HepG2 (cell line): Measurements from ENCODE around the gene SULT1B1. TPM values are rescaled to one million over a fixed set of nuclear protein-coding genes. Genes with fewer than 3 reads are reported as not detected.

Experiments
- ATAC-seq: fragments of 200-7000 bp; cut with Tn5 transposase; 3 replicates; pipeline ENCODE4 v1.9.1; 2020; ENCODE audit warnings: mild to moderate bottlenecking, moderate library complexity
- BruUV-seq: library from RNA; stranded (reverse); fragments of 400-500 nt; replicated peaks from 2 replicates; lab custom pipeline; 2021; lab: Mats Ljungman, UMichigan
- CTCF ChIA-PET: fragments of 300-600 bp; formaldehyde crosslinking; extraction: SDS; loops from one replicate; lab custom pipeline; 2021; ENCODE audit warnings: low total read pairs, inconsistent platforms, low intra/inter-chr PET ratio; lab: Yijun Ruan, JAX
- POLR2A ChIA-PET: fragments of 350-600 bp; sonication (Branson Sonifier 250); formaldehyde crosslinking; loops from one replicate; lab custom pipeline; 2020; ENCODE audit warnings: antibody characterized with exemption, inconsistent platforms; lab: Yijun Ruan, JAX
- DNase-seq: peaks from one replicate; pipeline ENCODE4 v3.0.0-alpha.2; 2015; ENCODE audit warnings: low spot score
- FAIRE-seq: peaks from 3 replicates; lab custom pipeline; 2011; peaks lifted over from hg19 to GRCh38; lab: Jason Lieb, UNC
- H2AFZ ChIP-seq: one replicate; pipeline ENCODE4 v1.6.1; 2011; ENCODE audit warnings: low read length, inconsistent platforms
- H3K27ac ChIP-seq: fragments of 300-600 bp; 3 replicates; pipeline ENCODE4 v1.8.0; 2011; ENCODE audit warnings: mixed run types, mild to moderate bottlenecking, mixed read lengths, low read length, inconsistent platforms; ENCODE audit not compliant: insufficient read depth; ENCODE audit errors: extremely low read length
- H3K27me3 ChIP-seq, 2 experiments: fragments of 200-600 bp in 1 of 2; 2 replicates in 1 of 2; 3 replicates in 1 of 2; pipeline versions ENCODE4 v1.6.0 to v1.8.0; 2011; ENCODE audit warnings: low read length in 2 of 2, mild to moderate bottlenecking in 2 of 2, moderate library complexity in 2 of 2, inconsistent platforms in 1 of 2; ENCODE audit not compliant: insufficient read depth in 2 of 2, control insufficient read depth in 1 of 2
- H3K36me3 ChIP-seq, 2 experiments: fragments of 200-600 bp in 1 of 2; replicated peaks in 1 of 2; 2 replicates in 1 of 2; 3 replicates in 1 of 2; pipeline versions ENCODE4 v1.5.1 to v1.8.0; 2011; ENCODE audit warnings: low read length in 2 of 2, inconsistent platforms in 1 of 2; ENCODE audit not compliant: insufficient read depth in 2 of 2, control insufficient read depth in 1 of 2
- H3K4me1 ChIP-seq: 2 replicates; pipeline ENCODE4 v1.5.1; 2012; ENCODE audit warnings: low read length, inconsistent platforms; ENCODE audit not compliant: insufficient read depth
- H3K4me2 ChIP-seq: 2 replicates; pipeline ENCODE4 v1.6.0; 2011; ENCODE audit warnings: low read depth, low read length, inconsistent platforms
- H3K4me3 ChIP-seq, 3 experiments: fragments of 200-600 bp in 1 of 3; sonication (generic), shearing (Covaris generic) in 1 of 3; replicated peaks in 1 of 3; 2 replicates each; pipeline ENCODE4 v1.5.1; 2011 to 2016; ENCODE audit warnings: low read length in 3 of 3, inconsistent platforms in 2 of 3, low read depth in 2 of 3, mild to moderate bottlenecking in 2 of 3, control low read depth in 1 of 3, mixed read lengths in 1 of 3; ENCODE audit not compliant: insufficient read depth in 1 of 3
- H3K79me2 ChIP-seq: one replicate; pipeline ENCODE4 v1.6.1; 2011; ENCODE audit warnings: low read length, inconsistent platforms; ENCODE audit not compliant: insufficient read depth
- H3K9ac ChIP-seq: 2 replicates; pipeline ENCODE4 v1.6.0; 2011; ENCODE audit warnings: mild to moderate bottlenecking, low read depth, low read length, inconsistent platforms; ENCODE audit not compliant: insufficient read depth
- H3K9me3 ChIP-seq: 2 replicates; pipeline ENCODE4 v1.5.1; 2012; ENCODE audit warnings: mild to moderate bottlenecking, low read length
- H4K20me1 ChIP-seq: 2 replicates; pipeline ENCODE4 v1.6.0; 2011; ENCODE audit warnings: inconsistent platforms, mild to moderate bottlenecking, low read length, moderate library complexity; ENCODE audit not compliant: insufficient read depth
- ARHGAP35 ChIP-seq: sonication (generic); formaldehyde crosslinking; IDR thresholded peaks from 2 replicates; pipeline ENCODE4 v1.9.0; 2022; ENCODE audit warnings: mild to moderate bottlenecking, inconsistent platforms, moderate library complexity, missing genetic modification reagents, borderline replicate concordance
- GATAD1 ChIP-seq: IDR thresholded peaks from 2 replicates; pipeline ENCODE4 v1.6.1; 2016; ENCODE audit warnings: missing genetic modification reagents, missing compliant biosample characterization
- HDAC1 ChIP-seq: sonication (generic); formaldehyde crosslinking; IDR thresholded peaks from 2 replicates; pipeline ENCODE4 v1.5.1; 2020; ENCODE audit warnings: mild to moderate bottlenecking, missing genetic modification reagents
- IRF2 ChIP-seq: IDR thresholded peaks from 2 replicates; pipeline ENCODE4 v1.6.1; 2018; ENCODE audit warnings: missing genetic modification reagents, missing compliant biosample characterization
- POLR2AphosphoS2 ChIP-seq: IDR thresholded peaks from 2 replicates; pipeline ENCODE4 v1.6.1; 2011; ENCODE audit warnings: low read depth, low read length, improper control_type of control experiment
- ZNF20 ChIP-seq: sonication (generic); formaldehyde crosslinking; IDR thresholded peaks from 2 replicates; pipeline ENCODE4 v1.4.0; 2020; ENCODE audit warnings: mild to moderate bottlenecking, moderate library complexity, missing genetic modification reagents
- ZNF446 ChIP-seq: sonication (generic); formaldehyde crosslinking; IDR thresholded peaks from 2 replicates; pipeline ENCODE4 v1.5.0; 2020; ENCODE audit warnings: mild to moderate bottlenecking, missing genetic modification reagents
- ZNF703 ChIP-seq: sonication (generic); formaldehyde crosslinking; IDR thresholded peaks from 2 replicates; pipeline ENCODE4 v1.5.1; 2020; ENCODE audit warnings: missing genetic modification reagents, mild to moderate bottlenecking, moderate library complexity, borderline replicate concordance
- ZNF761 ChIP-seq: sonication (generic); formaldehyde crosslinking; conservative IDR thresholded peaks from 2 replicates; pipeline ENCODE4 v1.4.0; 2020; ENCODE audit warnings: mild to moderate bottlenecking, missing genetic modification reagents
- ZNF83 ChIP-seq: sonication (generic); formaldehyde crosslinking; IDR thresholded peaks from 2 replicates; pipeline ENCODE4 v1.4.0; 2020; ENCODE audit warnings: missing genetic modification reagents, mild to moderate bottlenecking, borderline replicate concordance
- WGBS: methylation state at CpG from one replicate; pipeline ENCODE4 v1.1.6; 2017; ENCODE audit warnings: low lambda C conversion rate; 5-methylcytosine and 5-hydroxymethylcytosine counted together
- in situ Hi-C: cut with HindIII; loops from 2 replicates; pipeline ENCODE4 v1.10.0; 2017; ENCODE audit warnings: low pct_unique_long_range_greater_than_20kb; ENCODE audit not compliant: extremely low pct_ligation_motif_present
- intact Hi-C: fragments of 100-400 bp; cut with micrococcal nuclease; formaldehyde crosslinking; loops from one replicate; pipeline ENCODE4 v1.10.0; 2022; ENCODE audit not compliant: unreplicated experiment
- polyA plus RNA-seq, 8 experiments: library from polyadenylated mRNA; depleted of rRNA in 3 of 8; stranded (reverse) in 7 of 8; unstranded in 1 of 8; fragments of >200 nt; fragmentation: Illumina TruSeq in 4 of 8; extraction: Trizol in 4 of 8; gene quantifications; 2 replicates each; pipeline versions ENCODE4 v1.2.1 to v1.2.3, GENCODE V29; 2011 to 2016; ENCODE audit warnings: low read depth in 4 of 8, missing spikeins in 1 of 8, mixed read lengths in 1 of 8; ENCODE audit not compliant: insufficient read depth in 1 of 8
- total RNA-seq, 5 experiments: library from RNA; depleted of rRNA; stranded (reverse); fragments of >200 nt; fragmentation: Illumina TruSeq; extraction: Trizol; gene quantifications; 2 replicates each; pipeline ENCODE4 v1.2.3, GENCODE V29; 2016; ENCODE audit warnings: low read depth in 1 of 5
- TF ChIP-seq, protein P1 (sequence below), 2 experiments: sonication (generic) in 1 of 2; formaldehyde crosslinking in 1 of 2; IDR thresholded peaks; 2 replicates each; pipeline versions ENCODE4 v1.4.0 to v1.6.1; 2016 to 2020; ENCODE audit warnings: borderline replicate concordance in 1 of 2, low read depth in 1 of 2, mild to moderate bottlenecking in 1 of 2, missing genetic modification reagents in 1 of 2

Gene SULT1B1
- total and polyA plus RNA-seq, 2 of the 13 experiments (the other 11 are each of a cell fraction or from before 2014, with no cell fraction given), result 0.20 to 0.25 TPM

DNA sequence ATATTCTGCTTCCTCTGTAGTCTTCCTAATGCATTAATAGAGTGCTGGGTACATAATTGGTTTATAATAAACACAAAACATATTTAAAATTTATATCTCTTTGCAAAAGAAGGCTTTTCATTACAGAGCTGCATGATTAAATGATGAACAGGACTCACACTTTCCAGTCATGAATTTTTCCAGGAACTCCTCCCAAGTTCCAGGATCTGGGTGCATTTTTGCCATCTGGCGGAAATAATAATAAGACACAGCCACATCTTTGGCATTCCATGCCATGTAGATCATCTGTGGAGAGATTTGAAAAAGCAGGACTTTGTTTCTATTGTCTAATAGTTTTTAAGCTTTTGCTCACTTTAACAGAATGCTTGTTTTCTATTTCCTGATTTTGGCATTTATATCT is 40.2 kb upstream of the SULT1B1 start:
- ChIA-PET POLR2A (no interaction called here), CTCF (no interaction called here)
- no peaks in the 10 kb centered on the region for H4K20me1 ChIP-seq
- no peak for FAIRE-seq
- no peak overlapping the region for H3K4me3 ChIP-seq
- H3K79me2 ChIP-seq, result no peaks in the 10 kb centered on the region
- no peaks in the 10 kb centered on the region for H3K4me1 ChIP-seq
- H3K9me3 ChIP-seq, result no peaks in the 10 kb centered on the region
- DNase-seq, result no peak
- BruUV-seq, result no TSS peak
- no peak overlapping the region for H3K4me2 ChIP-seq
- H3K36me3 ChIP-seq, result no peaks in the 10 kb centered on the region
- in situ Hi-C loops, result no loop called here
- H2AFZ ChIP-seq, result no peak overlapping the region
- TF ChIP-seq ZNF761 (CRISPR knock-in tag) (no peak), ZNF703 (no peak), HDAC1 (CRISPR knock-in tag) (no peak), ARHGAP35 (no peak), POLR2AphosphoS2 (no peak), IRF2 (CRISPR knock-in tag) (no peak), ZNF446 (CRISPR knock-in tag) (no peak), GATAD1 (CRISPR knock-in tag) (no peak), ZNF20 (CRISPR knock-in tag) (no peak), ZNF83 (CRISPR knock-in tag) (no peak)
- TF ChIP-seq, protein P1, sequence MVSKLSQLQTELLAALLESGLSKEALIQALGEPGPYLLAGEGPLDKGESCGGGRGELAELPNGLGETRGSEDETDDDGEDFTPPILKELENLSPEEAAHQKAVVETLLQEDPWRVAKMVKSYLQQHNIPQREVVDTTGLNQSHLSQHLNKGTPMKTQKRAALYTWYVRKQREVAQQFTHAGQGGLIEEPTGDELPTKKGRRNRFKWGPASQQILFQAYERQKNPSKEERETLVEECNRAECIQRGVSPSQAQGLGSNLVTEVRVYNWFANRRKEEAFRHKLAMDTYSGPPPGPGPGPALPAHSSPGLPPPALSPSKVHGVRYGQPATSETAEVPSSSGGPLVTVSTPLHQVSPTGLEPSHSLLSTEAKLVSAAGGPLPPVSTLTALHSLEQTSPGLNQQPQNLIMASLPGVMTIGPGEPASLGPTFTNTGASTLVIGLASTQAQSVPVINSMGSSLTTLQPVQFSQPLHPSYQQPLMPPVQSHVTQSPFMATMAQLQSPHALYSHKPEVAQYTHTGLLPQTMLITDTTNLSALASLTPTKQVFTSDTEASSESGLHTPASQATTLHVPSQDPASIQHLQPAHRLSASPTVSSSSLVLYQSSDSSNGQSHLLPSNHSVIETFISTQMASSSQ (IDR thresholded peaks at IDR 0.05; ENCODE audit: low read depth), result no peak
- TF ChIP-seq, protein P1 (CRISPR knock-in tag; IDR thresholded peaks at IDR 0.05; ENCODE audit: borderline replicate concordance), result no peak
- ATAC-seq, result no peak
- 100% methylated on average over 1 of the region's 1 CpG for WGBS
- H3K27me3 ChIP-seq, result no peaks in the 10 kb centered on the region
- intact Hi-C loops, result loop anchor here (5.0 kb wide), 1 partner anchor 702 kb away; no protein-coding TSS in a partner anchor
- H3K27ac ChIP-seq, result no peak overlapping the region
- H3K9ac ChIP-seq, result no peak overlapping the region
